ENCODE measurements around the gene PDK3. TPM values are rescaled to one million over a fixed set of nuclear protein-coding genes. Genes with fewer than 3 reads are reported as not detected.
A peak's percentile ranks its signal among the peaks of the same experiment; 100 is the strongest.

PDK3 gene
- total RNA-seq, 4 donors from 2014 or later: 5.4 to 20.6 (median 12.8) TPM

DNA sequence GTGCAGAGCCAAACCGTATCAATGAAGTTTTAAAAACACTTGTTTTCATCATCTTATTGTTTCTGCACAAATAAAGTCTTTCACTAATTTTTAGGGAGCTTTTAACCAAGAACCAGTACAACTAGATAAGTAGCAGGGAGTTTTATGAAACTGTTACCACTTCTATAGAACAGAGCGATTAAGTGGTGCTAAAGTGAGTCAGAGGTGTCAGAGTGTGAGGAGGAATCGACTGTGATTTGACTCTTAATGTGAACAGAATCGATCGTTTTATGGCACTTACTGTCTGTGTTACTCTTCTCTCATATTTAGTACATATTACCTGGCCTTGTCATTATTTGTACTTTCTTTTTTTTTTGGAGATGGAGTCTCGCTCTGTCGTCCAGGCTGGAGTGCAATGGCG, 43.3 kb downstream of the PDK3 start:
- H3K27ac ChIP-seq: no peak overlapping the region
- no peaks in the 10 kb centered on the region for H3K9me3 ChIP-seq
- no peak for DNase-seq
- whole genome bisulfite sequencing, 2 donors: 82 to 90% methylated on average over 8 of the region's 8 CpGs
- no peaks in the 10 kb centered on the region for H3K27me3 ChIP-seq
- intact Hi-C loops (cut with DNase I): no loop called here
- H3K36me3 ChIP-seq: peaks cover 0 to 14% (median 0%) of the 10 kb centered on the region in 3 donors
- TF ChIP-seq POLR2A (IDR thresholded peaks at IDR 0.05): no peak
- TF ChIP-seq, protein P1, sequence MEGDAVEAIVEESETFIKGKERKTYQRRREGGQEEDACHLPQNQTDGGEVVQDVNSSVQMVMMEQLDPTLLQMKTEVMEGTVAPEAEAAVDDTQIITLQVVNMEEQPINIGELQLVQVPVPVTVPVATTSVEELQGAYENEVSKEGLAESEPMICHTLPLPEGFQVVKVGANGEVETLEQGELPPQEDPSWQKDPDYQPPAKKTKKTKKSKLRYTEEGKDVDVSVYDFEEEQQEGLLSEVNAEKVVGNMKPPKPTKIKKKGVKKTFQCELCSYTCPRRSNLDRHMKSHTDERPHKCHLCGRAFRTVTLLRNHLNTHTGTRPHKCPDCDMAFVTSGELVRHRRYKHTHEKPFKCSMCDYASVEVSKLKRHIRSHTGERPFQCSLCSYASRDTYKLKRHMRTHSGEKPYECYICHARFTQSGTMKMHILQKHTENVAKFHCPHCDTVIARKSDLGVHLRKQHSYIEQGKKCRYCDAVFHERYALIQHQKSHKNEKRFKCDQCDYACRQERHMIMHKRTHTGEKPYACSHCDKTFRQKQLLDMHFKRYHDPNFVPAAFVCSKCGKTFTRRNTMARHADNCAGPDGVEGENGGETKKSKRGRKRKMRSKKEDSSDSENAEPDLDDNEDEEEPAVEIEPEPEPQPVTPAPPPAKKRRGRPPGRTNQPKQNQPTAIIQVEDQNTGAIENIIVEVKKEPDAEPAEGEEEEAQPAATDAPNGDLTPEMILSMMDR (IDR thresholded peaks at IDR 0.05): no peak
- H3K4me3 ChIP-seq: no peak overlapping the region
- no peaks in the 10 kb centered on the region for H3K4me1 ChIP-seq

GRCh38 chrX:24513416-24513815, 48.3 kb downstream of the PDK3 start:
- intact Hi-C loops (cut with DNase I): no loop called here
- H3K9me3 ChIP-seq: no peaks in the 10 kb centered on the region
- H3K27ac ChIP-seq: no peak overlapping the region
- H3K36me3 ChIP-seq: peaks cover 0 to 11% (median 0%) of the 10 kb centered on the region in 3 donors
- no peak for DNase-seq
- no peaks in the 10 kb centered on the region for H3K4me1 ChIP-seq
- H3K27me3 ChIP-seq: no peaks in the 10 kb centered on the region
- TF ChIP-seq, protein P1 (IDR thresholded peaks at IDR 0.05): no peak
- no peak for TF ChIP-seq POLR2A (IDR thresholded peaks at IDR 0.05)
- H3K4me3 ChIP-seq: no peak overlapping the region
- 40 to 58% methylated on average over 1 to 5 of the region's 5 CpGs for WGBS, 2 donors

DNA sequence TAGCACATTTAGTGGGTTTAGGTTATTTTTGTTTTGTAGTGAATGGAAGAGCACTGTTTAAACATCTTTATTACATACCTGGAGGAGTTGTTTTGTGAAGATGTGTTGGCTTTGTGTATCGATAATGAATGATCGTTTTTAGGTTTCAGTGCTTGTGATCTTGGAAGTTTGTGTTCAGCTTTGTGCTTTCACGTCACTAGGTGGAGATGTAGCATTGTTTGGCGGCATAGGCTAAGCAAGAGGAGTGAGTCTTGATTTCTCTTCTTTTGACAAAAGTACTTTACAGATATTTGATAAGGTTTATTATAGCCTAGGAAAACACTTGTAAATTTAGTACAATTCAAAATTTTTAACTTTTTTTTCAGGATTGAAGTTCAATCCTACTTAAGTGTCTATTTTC, 50.4 kb downstream of the PDK3 start:
- H3K36me3 ChIP-seq: peaks cover 0 to 9% (median 0%) of the 10 kb centered on the region in 3 donors
- H3K27ac ChIP-seq: no peak overlapping the region
- H3K4me3 ChIP-seq: no peak overlapping the region
- no peak for TF ChIP-seq POLR2A (IDR thresholded peaks at IDR 0.05)
- TF ChIP-seq, protein P1 (IDR thresholded peaks at IDR 0.05): peak in 1 of 6 experiments; percentile 10
- DNase-seq: no peak
- no peaks in the 10 kb centered on the region for H3K9me3 ChIP-seq
- intact Hi-C loops (cut with DNase I): no loop called here
- WGBS, 2 donors: 61 to 75% methylated on average over 4 of the region's 4 CpGs
- no peaks in the 10 kb centered on the region for H3K27me3 ChIP-seq
- H3K4me1 ChIP-seq: no peaks in the 10 kb centered on the region

- TF ChIP-seq, protein P1 (IDR thresholded peaks at IDR 0.05): no peak
- no peak for TF ChIP-seq POLR2A (IDR thresholded peaks at IDR 0.05)
- intact Hi-C loops (cut with DNase I): no loop called here
- WGBS, 2 donors: 70 to 94% methylated on average over 2 of the region's 2 CpGs
Measured at GRCh38 chrX:24520472-24520871, 55.4 kb downstream of the PDK3 start.

GRCh38 chrX:24525455-24525854, 60.4 kb downstream of the PDK3 start:
- H3K9me3 ChIP-seq: no peaks in the 10 kb centered on the region
- WGBS, 2 donors: 75 to 100% methylated on average over 1 to 2 of the region's 2 CpGs
- H3K27ac ChIP-seq: no peak overlapping the region
- DNase-seq: no peak
- no peak overlapping the region for H3K4me3 ChIP-seq
- no peaks in the 10 kb centered on the region for H3K4me1 ChIP-seq
- H3K36me3 ChIP-seq: peaks cover 0 to 27% (median 0%) of the 10 kb centered on the region in 3 donors
- intact Hi-C loops (cut with DNase I): no loop called here
- H3K27me3 ChIP-seq: no peaks in the 10 kb centered on the region
- no peak for TF ChIP-seq POLR2A (IDR thresholded peaks at IDR 0.05)
- TF ChIP-seq, protein P1 (IDR thresholded peaks at IDR 0.05): no peak

More at GRCh38 chrX:24520472-24520871, 55.4 kb downstream of the PDK3 start:
- H3K9me3 ChIP-seq: no peaks in the 10 kb centered on the region
- H3K27me3 ChIP-seq: no peaks in the 10 kb centered on the region
- no peak overlapping the region for H3K4me3 ChIP-seq
- peaks cover 0 to 13% (median 0%) of the 10 kb centered on the region in 3 donors for H3K36me3 ChIP-seq
- DNase-seq: no peak
- no peaks in the 10 kb centered on the region for H3K4me1 ChIP-seq
- no peak overlapping the region for H3K27ac ChIP-seq
